ENCODE data around the gene ATP2C2. TPM values are rescaled to one million over a fixed set of nuclear protein-coding genes. Genes with fewer than 3 reads are reported as not detected.

Gene ATP2C2
- total RNA-seq, 6 donors from 2014 or later, result 36.6 to 153 (median 61.5) TPM

DNA sequence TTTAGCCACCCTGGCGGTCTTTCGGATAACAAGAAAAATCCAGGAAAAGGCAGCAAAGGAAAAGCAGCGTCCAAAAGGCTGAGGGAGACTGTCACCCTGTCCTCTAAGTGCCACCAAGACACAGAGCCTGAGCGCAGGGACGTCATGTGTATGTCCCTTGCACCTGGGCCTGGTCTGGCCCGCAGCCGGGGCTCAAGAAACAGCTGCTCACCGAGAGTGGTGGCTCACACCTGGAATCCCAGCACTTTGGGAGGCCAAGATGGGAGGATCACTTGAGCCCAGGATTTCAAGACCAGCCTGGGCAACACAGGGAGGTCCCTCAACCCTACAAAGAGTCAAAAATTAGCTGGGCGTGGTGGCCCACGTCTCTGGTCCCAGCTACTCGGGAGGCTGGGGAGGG lies 145.3 kb downstream of the ATP2C2 start:
- TF ChIP-seq EP300 (IDR thresholded peaks at IDR 0.05), result no peak
- TF ChIP-seq POLR2A (IDR thresholded peaks at IDR 0.05), result no peak
- no peak for TF ChIP-seq POLR2AphosphoS5 (IDR thresholded peaks at IDR 0.05)
- TF ChIP-seq, protein P1, sequence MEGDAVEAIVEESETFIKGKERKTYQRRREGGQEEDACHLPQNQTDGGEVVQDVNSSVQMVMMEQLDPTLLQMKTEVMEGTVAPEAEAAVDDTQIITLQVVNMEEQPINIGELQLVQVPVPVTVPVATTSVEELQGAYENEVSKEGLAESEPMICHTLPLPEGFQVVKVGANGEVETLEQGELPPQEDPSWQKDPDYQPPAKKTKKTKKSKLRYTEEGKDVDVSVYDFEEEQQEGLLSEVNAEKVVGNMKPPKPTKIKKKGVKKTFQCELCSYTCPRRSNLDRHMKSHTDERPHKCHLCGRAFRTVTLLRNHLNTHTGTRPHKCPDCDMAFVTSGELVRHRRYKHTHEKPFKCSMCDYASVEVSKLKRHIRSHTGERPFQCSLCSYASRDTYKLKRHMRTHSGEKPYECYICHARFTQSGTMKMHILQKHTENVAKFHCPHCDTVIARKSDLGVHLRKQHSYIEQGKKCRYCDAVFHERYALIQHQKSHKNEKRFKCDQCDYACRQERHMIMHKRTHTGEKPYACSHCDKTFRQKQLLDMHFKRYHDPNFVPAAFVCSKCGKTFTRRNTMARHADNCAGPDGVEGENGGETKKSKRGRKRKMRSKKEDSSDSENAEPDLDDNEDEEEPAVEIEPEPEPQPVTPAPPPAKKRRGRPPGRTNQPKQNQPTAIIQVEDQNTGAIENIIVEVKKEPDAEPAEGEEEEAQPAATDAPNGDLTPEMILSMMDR (IDR thresholded peaks at IDR 0.05), result no peak
- no peaks in the 10 kb centered on the region for H3K27me3 ChIP-seq
- H3K4me1 ChIP-seq, result peaks cover 0 to 13% (median 8%) of the 10 kb centered on the region in 4 donors
- WGBS, 2 donors, result 83 to 87% methylated on average over 10 to 11 of the region's 11 CpGs
- DNase-seq (no peak), ATAC-seq (ENCODE audit: low FRiP score in 2 of 2) (no peak)
- no peak overlapping the region for H3K4me3 ChIP-seq
- no peaks in the 10 kb centered on the region for H3K9me3 ChIP-seq
- H3K27ac ChIP-seq, result no peak overlapping the region
- no peaks in the 10 kb centered on the region for H3K36me3 ChIP-seq

Other genes starting within 250 kb of the ATP2C2 start
- gene HSDL1, start 223.4 kb upstream of the ATP2C2 start, total RNA-seq, result 10 to 100 TPM in 5 of 6 donors, 1 to 10 TPM in 1; 7.2 to 25.7 (median 19.0) TPM
- gene DNAAF1, start 223.2 kb upstream of the ATP2C2 start, total RNA-seq, result 10 to 100 TPM in 5 of 6 donors, under 1 TPM in 1; 0.97 to 58.7 (median 28.5) TPM
- gene TAF1C, start 181.5 kb upstream of the ATP2C2 start, total RNA-seq, result 100 to 1,000 TPM in 2 of 6 donors, 10 to 100 TPM in 4; 23.2 to 227 (median 65.0) TPM
- 1 to 10 TPM in 1 of 6 donors, not detected in 5; 1.1 TPM for gene ADAD2, start 177.4 kb upstream of the ATP2C2 start, total RNA-seq
- gene KCNG4, start 128.5 kb upstream of the ATP2C2 start, total RNA-seq, result not detected
- 10 to 100 TPM in 3 of 6 donors, 1 to 10 TPM in 3; 3.5 to 63.0 (median 10.2) TPM for gene WFDC1, start 73.7 kb upstream of the ATP2C2 start, total RNA-seq
- 10 to 100 TPM in 5 of 6 donors, 1 to 10 TPM in 1; 8.5 to 32.8 (median 12.2) TPM for gene MEAK7, start 136.1 kb downstream of the ATP2C2 start, total RNA-seq
- gene COTL1, start 249.5 kb downstream of the ATP2C2 start, total RNA-seq, result 100 to 1,000 TPM in 2 of 6 donors, 10 to 100 TPM in 4; 31.6 to 256 (median 75.6) TPM